OCI-LY3 (cell line): Measurements from ENCODE around the gene PIERCE2.

Experiments used
- H2AFZ ChIP-seq: fragments of 200-600, 300-600 bp; shearing (Covaris generic); 2 replicates; pipeline ENCODE4 v1.6.0; 2014; ENCODE audit warnings: antibody characterized with exemption, low read depth, low read length
- H3K27ac ChIP-seq: fragments of 200-600, 300-600 bp; sonication (generic); 2 replicates; pipeline ENCODE4 v1.5.1; 2014; ENCODE audit warnings: mild to moderate bottlenecking, low read length, moderate library complexity, mixed read lengths
- H3K27me3 ChIP-seq: fragments of 200-600, 300-600 bp; sonication (generic); 2 replicates; pipeline ENCODE4 v1.6.1; 2014; ENCODE audit warnings: low read depth, low read length, mixed read lengths
- H3K36me3 ChIP-seq: fragments of 200-600, 300-600 bp; sonication (generic); replicated peaks from 2 replicates; pipeline ENCODE3; 2014; ENCODE audit warnings: low read depth, low read length, mixed read lengths
- H3K4me1 ChIP-seq: fragments of 300-600, 200-600 bp; sonication (generic); 2 replicates; pipeline ENCODE4 v1.6.1; 2014; ENCODE audit warnings: low read length, mixed read lengths
- H3K4me2 ChIP-seq: fragments of 200-600, 300-600 bp; sonication (generic); 2 replicates; pipeline ENCODE4 v1.6.1; 2014; ENCODE audit warnings: low read length, mixed read lengths
- H3K4me3 ChIP-seq: fragments of 300-600, 200-600 bp; sonication (generic); 2 replicates; pipeline ENCODE4 v1.5.1; 2014; ENCODE audit warnings: antibody characterized with exemption, mild to moderate bottlenecking, low read length, moderate library complexity
- H3K79me2 ChIP-seq: fragments of 300-600, 200-600 bp; shearing (Covaris generic); 2 replicates; pipeline ENCODE4 v1.6.1; 2014; ENCODE audit warnings: mild to moderate bottlenecking, low read length, mixed read lengths
- H3K9ac ChIP-seq: fragments of 300-600, 200-600 bp; shearing (Covaris generic); 2 replicates; pipeline ENCODE4 v1.6.0; 2014; ENCODE audit warnings: mild to moderate bottlenecking, low read length, moderate library complexity
- H3K9me3 ChIP-seq: fragments of 200-600, 300-600 bp; shearing (Covaris generic); 2 replicates; pipeline ENCODE4 v1.6.1; 2014; ENCODE audit warnings: low read length, mixed read lengths; ENCODE audit not compliant: insufficient read depth
- H4K20me1 ChIP-seq: fragments of 200-600, 300-600 bp; sonication (generic); 2 replicates; pipeline ENCODE4 v1.6.1; 2016; ENCODE audit warnings: low read length, mixed read lengths; ENCODE audit not compliant: insufficient read depth
- EZH2phosphoT487 ChIP-seq: fragments of 200-600 bp; shearing (Covaris generic); IDR thresholded peaks from 2 replicates; pipeline ENCODE4 v1.6.1; 2018; ENCODE audit warnings: antibody characterized with exemption, mixed run types, low read depth
- TF ChIP-seq, protein P1 (sequence below): fragments of 200-600, 300-600 bp; sonication (generic); IDR thresholded peaks from 2 replicates; pipeline ENCODE4 v1.5.1; 2014; ENCODE audit warnings: antibody characterized with exemption, low read length, low read depth

The PIERCE2 gene

GRCh38 chr15:55461447-55461846 is 53.2 kb downstream of the PIERCE2 start:
- TF ChIP-seq, protein P1, sequence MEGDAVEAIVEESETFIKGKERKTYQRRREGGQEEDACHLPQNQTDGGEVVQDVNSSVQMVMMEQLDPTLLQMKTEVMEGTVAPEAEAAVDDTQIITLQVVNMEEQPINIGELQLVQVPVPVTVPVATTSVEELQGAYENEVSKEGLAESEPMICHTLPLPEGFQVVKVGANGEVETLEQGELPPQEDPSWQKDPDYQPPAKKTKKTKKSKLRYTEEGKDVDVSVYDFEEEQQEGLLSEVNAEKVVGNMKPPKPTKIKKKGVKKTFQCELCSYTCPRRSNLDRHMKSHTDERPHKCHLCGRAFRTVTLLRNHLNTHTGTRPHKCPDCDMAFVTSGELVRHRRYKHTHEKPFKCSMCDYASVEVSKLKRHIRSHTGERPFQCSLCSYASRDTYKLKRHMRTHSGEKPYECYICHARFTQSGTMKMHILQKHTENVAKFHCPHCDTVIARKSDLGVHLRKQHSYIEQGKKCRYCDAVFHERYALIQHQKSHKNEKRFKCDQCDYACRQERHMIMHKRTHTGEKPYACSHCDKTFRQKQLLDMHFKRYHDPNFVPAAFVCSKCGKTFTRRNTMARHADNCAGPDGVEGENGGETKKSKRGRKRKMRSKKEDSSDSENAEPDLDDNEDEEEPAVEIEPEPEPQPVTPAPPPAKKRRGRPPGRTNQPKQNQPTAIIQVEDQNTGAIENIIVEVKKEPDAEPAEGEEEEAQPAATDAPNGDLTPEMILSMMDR = no peak
- TF ChIP-seq EZH2phosphoT487 = no peak
- H3K79me2 ChIP-seq = no peaks in the 10 kb centered on the region
- no peak overlapping the region for H3K9ac ChIP-seq
- no peaks in the 10 kb centered on the region for H3K27me3 ChIP-seq
- H2AFZ ChIP-seq = no peak overlapping the region
- no peak overlapping the region for H3K4me2 ChIP-seq
- no peak overlapping the region for H3K4me3 ChIP-seq
- no peaks in the 10 kb centered on the region for H4K20me1 ChIP-seq
- no peak overlapping the region for H3K27ac ChIP-seq
- no peaks in the 10 kb centered on the region for H3K4me1 ChIP-seq
- no peaks in the 10 kb centered on the region for H3K9me3 ChIP-seq
- H3K36me3 ChIP-seq = no peaks in the 10 kb centered on the region

GRCh38 chr15:55468321-55468720 is 60.0 kb downstream of the PIERCE2 start:
- Histone ChIP-seq H3K4me3 (no peak overlapping the region), H3K27ac (no peak overlapping the region), H3K27me3 (no peaks in the 10 kb centered on the region), H3K4me2 (no peak overlapping the region), H3K4me1 (no peaks in the 10 kb centered on the region), H2AFZ (no peak overlapping the region), H3K79me2 (no peaks in the 10 kb centered on the region), H4K20me1 (no peaks in the 10 kb centered on the region), H3K9me3 (no peaks in the 10 kb centered on the region), H3K36me3 (no peaks in the 10 kb centered on the region), H3K9ac (no peak overlapping the region)
- no peak for TF ChIP-seq EZH2phosphoT487
- TF ChIP-seq, protein P1 = no peak
